ENCODE measurements around the gene TIMM17A. TPM values are rescaled to one million over a fixed set of nuclear protein-coding genes. Genes with fewer than 3 reads are reported as not detected.

The TIMM17A gene
- total and polyA plus RNA-seq, 2 of the 8 experiments (the other 6 are each of a cell fraction or from before 2014, with no cell fraction given): 30.3 to 57.1 TPM

DNA sequence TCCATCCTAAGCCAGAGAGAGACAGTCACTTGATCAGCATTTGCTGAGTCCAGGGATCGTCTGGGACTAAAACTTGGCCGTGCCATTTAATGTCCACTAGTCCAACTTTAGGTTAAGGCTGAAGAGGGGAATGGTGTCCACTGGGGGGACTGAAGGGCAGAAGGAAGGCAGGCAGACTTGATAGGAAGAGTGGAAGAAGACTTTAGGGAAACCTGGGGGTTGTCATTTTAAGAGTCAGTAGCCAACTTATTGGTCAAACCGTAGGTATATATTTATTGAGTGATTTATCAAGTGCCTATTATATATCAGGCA is 7.7 kb upstream of the TIMM17A start:
- H4K8ac ChIP-seq (ENCODE audit: extremely low read depth, insufficient read depth, low read length): no peak overlapping the region
- no peak overlapping the region for H3K4ac ChIP-seq (replicated peaks; ENCODE audit: insufficient read length, low read depth, low read length)
- no peaks in the 10 kb centered on the region for H3K79me2 ChIP-seq (ENCODE audit: control insufficient read depth in 1 of 2, insufficient read depth in 2 of 2, low read length in 2 of 2)
- peaks cover 2 to 15% (median 5%) of the 10 kb centered on the region in 4 experiments; a peak in 6 of 7 replicates for H3K4me1 ChIP-seq (replicated peaks in 1 of 4; ENCODE audit: control insufficient read depth in 3 of 4, insufficient read depth in 4 of 4, low read length in 3 of 4)
- peaks cover 8% of the 10 kb centered on the region for H3K23me2 ChIP-seq (ENCODE audit: low read depth, low read length)
- no peak overlapping the region for H3K14ac ChIP-seq (ENCODE audit: insufficient read length)
- H3K27ac ChIP-seq (ENCODE audit: low read depth, low read length): no peak overlapping the region
- H2BK20ac ChIP-seq (ENCODE audit: low read length): no peak overlapping the region
- peaks cover 0 to 15% (median 13%) of the 10 kb centered on the region in 4 experiments; a peak in 6 of 7 replicates for H3K27me3 ChIP-seq (replicated peaks in 1 of 4; ENCODE audit: control insufficient read depth in 3 of 4, extremely low read depth in 1 of 4, insufficient read depth in 3 of 4, low read length in 3 of 4)
- H3K4me3 ChIP-seq (ENCODE audit: extremely low read depth in 1 of 4, insufficient read depth in 2 of 4, low read depth in 3 of 4, low read length in 4 of 4): no peak overlapping the region
- no peak overlapping the region for H2AK5ac ChIP-seq (ENCODE audit: low read depth, low read length)
- H3K79me1 ChIP-seq (ENCODE audit: low read depth, low read length): no peaks in the 10 kb centered on the region
- H3K9me3 ChIP-seq (ENCODE audit: insufficient read depth in 2 of 2, low read depth in 1 of 2, low read length in 1 of 2): no peaks in the 10 kb centered on the region
- H4K5ac ChIP-seq (ENCODE audit: insufficient read length, low read depth, low read length): no peak overlapping the region
- no peak overlapping the region for H3K56ac ChIP-seq (replicated peaks; ENCODE audit: insufficient read length, low read depth, low read length)
- no peak overlapping the region for H3K18ac ChIP-seq (ENCODE audit: extremely low read depth, low read length)
- H3K9ac ChIP-seq (replicated peaks in 1 of 4; ENCODE audit: extremely low read depth in 1 of 4, low read depth in 3 of 4, low read length in 3 of 4): no peak overlapping the region
- POLR2A ChIA-PET (ENCODE audit: partially characterized antibody): no interaction called here
- no peak overlapping the region for H3K4me2 ChIP-seq (ENCODE audit: insufficient read depth in 1 of 2, low read depth in 2 of 2, low read length in 2 of 2)
- CTCF ChIA-PET (ENCODE audit: partially characterized antibody): interaction anchor here (3.3 kb wide), 1 partner anchor 52 kb away, joined by 19 read pairs; no protein-coding TSS in a partner anchor
- H3K23ac ChIP-seq (ENCODE audit: insufficient read length): no peak overlapping the region
- no peak overlapping the region for H2BK120ac ChIP-seq (replicated peaks; ENCODE audit: low read depth, low read length)
- H2BK15ac ChIP-seq (ENCODE audit: low read length): no peak overlapping the region
- FAIRE-seq (no peak), DNase-seq (ENCODE audit: low read depth in 1 of 2, low spot score in 2 of 2) (no peak)
- H2BK5ac ChIP-seq (ENCODE audit: low read depth, low read length): no peak overlapping the region
- 74% methylated on average over 3 of the region's 3 CpGs; no CpG with 5 or more reads in 1 of the 2 experiments for WGBS, 2 experiments (ENCODE audit: extremely low coverage in 1 of 2, insufficient coverage in 1 of 2, insufficient read length in 1 of 2, insufficient replicate concordance in 2 of 2, low coverage in 1 of 2, low lambda C conversion rate in 2 of 2, missing lambda C conversion rate in 1 of 2)
- H4K91ac ChIP-seq (replicated peaks; ENCODE audit: insufficient read length, low read length): no peak overlapping the region
- no peak overlapping the region for H2AFZ ChIP-seq (ENCODE audit: low read length)
- H2BK12ac ChIP-seq (ENCODE audit: low read depth, low read length): no peak overlapping the region
- no peaks in the 10 kb centered on the region for H4K20me1 ChIP-seq (replicated peaks in 1 of 2; ENCODE audit: control insufficient read depth in 1 of 2, insufficient read depth in 2 of 2, low read length in 2 of 2)
- no peaks in the 10 kb centered on the region; a peak in 1 of 8 replicates for H3K36me3 ChIP-seq (ENCODE audit: control insufficient read depth in 2 of 4, insufficient read depth in 4 of 4, low read length in 3 of 4)
- no peak for TF ChIP-seq CEBPB (IDR thresholded peaks at IDR 0.05; ENCODE audit: low read depth, low read length)
- TF ChIP-seq CTCF (IDR thresholded peaks at IDR 0.05; ENCODE audit: control extremely low read depth in 1 of 3, insufficient read depth in 1 of 3, low read depth in 1 of 3, low read length in 3 of 3): no peak
- TF ChIP-seq SP1 (IDR thresholded peaks at IDR 0.05; ENCODE audit: low read depth, low read length): no peak
- no peak for TF ChIP-seq CBX8 (IDR thresholded peaks at IDR 0.05; ENCODE audit: borderline replicate concordance, low read depth, low read length)
